IPS-20b (cell line): Measurements from ENCODE around the gene WLS.
"Not testable (repeated sequence)": the region's sequence is repeated elsewhere in the genome, so short reads cannot be mapped to it uniquely, and the experiment has no call there.

Source experiments
- H3K27ac ChIP-seq: one replicate; pipeline ENCODE4 v1.5.1; 2013; ENCODE audit warnings: low read length
- H3K27me3 ChIP-seq: 2 replicates; pipeline ENCODE4 v1.6.1; 2013; ENCODE audit warnings: mild to moderate bottlenecking, low read length, inconsistent platforms; ENCODE audit not compliant: insufficient read depth
- H3K36me3 ChIP-seq: 2 replicates; pipeline ENCODE4 v1.6.1; 2013; ENCODE audit warnings: low read depth, mild to moderate bottlenecking, inconsistent platforms, low read length, moderate library complexity; ENCODE audit not compliant: insufficient read depth
- H3K4me1 ChIP-seq: 2 replicates; pipeline ENCODE4 v1.6.1; 2013; ENCODE audit warnings: mild to moderate bottlenecking, control low read depth, inconsistent platforms, low read length, moderate library complexity; ENCODE audit not compliant: insufficient read depth
- H3K4me3 ChIP-seq: 2 replicates; pipeline ENCODE4 v1.5.1; 2013; ENCODE audit warnings: mild to moderate bottlenecking, low read length, inconsistent platforms
- H3K9ac ChIP-seq: 2 replicates; pipeline ENCODE4 v1.6.1; 2013; ENCODE audit warnings: low read depth, mild to moderate bottlenecking, inconsistent platforms, low read length, moderate library complexity
- H3K9me3 ChIP-seq: 2 replicates; pipeline ENCODE4 v1.6.1; 2013; ENCODE audit warnings: mild to moderate bottlenecking, low read depth, low read length, inconsistent platforms; ENCODE audit not compliant: insufficient read depth

Gene WLS

DNA sequence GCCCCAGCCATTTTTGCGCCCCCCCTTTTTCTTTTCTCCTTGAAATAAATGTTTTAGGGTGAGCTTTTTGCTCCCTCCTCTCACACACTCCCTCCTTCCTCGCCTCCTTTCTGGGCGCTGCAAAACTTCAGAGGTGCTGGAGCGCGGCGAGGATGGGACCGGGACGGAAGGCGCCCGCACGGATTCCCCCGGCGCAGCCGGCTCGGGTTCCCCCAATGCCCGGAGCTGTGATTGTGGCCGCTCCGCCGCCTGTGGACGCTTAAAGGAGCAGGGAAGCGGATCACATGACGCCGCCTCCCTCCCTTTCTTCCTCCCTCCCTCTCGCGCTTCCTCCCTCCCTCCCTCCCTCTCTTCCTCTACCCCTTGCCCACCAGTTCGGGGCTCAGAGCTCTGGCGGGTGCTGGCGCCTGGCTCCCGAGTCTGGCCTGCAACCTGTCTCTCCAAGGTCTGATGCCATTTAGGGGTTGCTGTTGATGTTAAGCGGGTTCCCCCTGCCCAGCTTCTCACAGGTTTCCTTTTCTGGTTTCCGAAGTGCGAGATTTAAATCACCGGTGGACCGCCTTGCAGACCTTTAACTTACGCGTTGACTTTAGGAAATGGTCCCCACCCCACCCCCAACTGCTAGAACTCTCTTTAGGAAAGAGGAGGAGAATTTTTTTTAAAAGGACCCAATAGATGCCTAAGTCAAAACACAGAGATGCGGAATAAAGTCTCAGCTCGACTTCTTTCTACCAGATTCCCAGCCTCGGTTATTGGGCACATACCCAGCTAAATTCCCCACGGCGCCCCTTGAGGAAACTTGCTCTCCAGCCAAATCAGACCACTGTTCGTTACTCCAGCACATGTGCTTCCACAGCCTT is at the start of gene WLS:
TSS of gene WLS (minus strand) at position 235 of the 860 bp plus-strand sequence. CDS start at position 11, 224 bp downstream.
- no peaks in the 10 kb centered on the region; the same call in 1 of the 2 replicates for H3K9me3 ChIP-seq
- H3K27ac ChIP-seq: no peak within 1 kb of the TSS
- peaks cover 100% of the 10 kb centered on the region for H3K27me3 ChIP-seq
- peaks cover 12% of the 10 kb centered on the region for H3K4me1 ChIP-seq
- no peaks in the 10 kb centered on the region for H3K36me3 ChIP-seq
- H3K9ac ChIP-seq: peak within 1 kb of the TSS; percentile 74; the same call in 1 of the 2 replicates
- peak within 1 kb of the TSS; percentile 92 for H3K4me3 ChIP-seq

DNA sequence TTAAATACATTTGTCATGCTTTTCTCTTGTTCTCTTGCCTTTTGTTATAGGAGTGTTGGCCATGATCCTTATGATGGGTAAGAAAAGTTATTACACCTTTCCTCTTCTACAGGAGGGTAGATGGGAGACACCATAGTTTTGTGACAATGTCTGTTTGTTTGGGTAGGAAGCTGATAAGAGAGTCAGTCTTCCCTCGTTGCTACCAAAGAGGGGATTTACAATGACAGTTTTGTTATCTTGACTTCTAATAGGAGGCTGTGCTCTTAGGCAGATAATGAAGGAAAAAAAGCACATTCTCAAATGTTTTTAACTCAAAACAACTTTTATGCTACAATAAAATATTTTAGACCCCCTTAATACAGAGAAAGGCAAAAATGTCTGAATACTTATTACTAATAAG is 48.0 kb upstream of the WLS start:
- Histone ChIP-seq H3K27me3 (peaks cover 45% of the 10 kb centered on the region), H3K4me3 (no peak overlapping the region)

DNA sequence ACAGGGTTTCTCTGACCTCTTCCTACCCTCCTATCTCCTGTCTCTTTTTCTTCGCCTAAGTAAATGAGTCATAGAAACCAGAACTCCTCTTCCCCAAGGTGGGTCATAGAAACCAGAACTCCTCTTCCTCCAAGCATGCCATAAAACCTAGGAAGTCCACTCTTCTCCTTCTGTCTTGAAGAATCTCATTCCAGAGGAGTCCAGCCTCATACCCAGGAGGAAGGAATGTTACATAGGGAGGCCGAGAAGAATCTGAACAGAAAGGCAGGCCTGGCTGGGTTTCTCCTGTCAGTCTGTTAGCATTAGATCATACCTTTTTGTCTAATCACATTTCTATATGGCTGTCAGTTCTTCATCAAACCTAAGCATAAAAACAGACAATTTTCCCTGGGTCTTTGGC is 47.5 kb upstream of the WLS start:
- no peaks in the 10 kb centered on the region for H3K9me3 ChIP-seq
- peaks cover 49% of the 10 kb centered on the region for H3K27me3 ChIP-seq
- H3K36me3 ChIP-seq: no peaks in the 10 kb centered on the region
- H3K4me1 ChIP-seq: peaks cover 21% of the 10 kb centered on the region
- H3K9ac ChIP-seq: no peak overlapping the region
- no peak overlapping the region for H3K4me3 ChIP-seq
- no peak overlapping the region for H3K27ac ChIP-seq

More for the DNA sequence above, 48.0 kb upstream of the WLS start:
- Histone ChIP-seq H3K27ac (no peak overlapping the region), H3K36me3 (no peaks in the 10 kb centered on the region), H3K9ac (no peak overlapping the region), H3K9me3 (no peaks in the 10 kb centered on the region), H3K4me1 (peaks cover 21% of the 10 kb centered on the region)

DNA sequence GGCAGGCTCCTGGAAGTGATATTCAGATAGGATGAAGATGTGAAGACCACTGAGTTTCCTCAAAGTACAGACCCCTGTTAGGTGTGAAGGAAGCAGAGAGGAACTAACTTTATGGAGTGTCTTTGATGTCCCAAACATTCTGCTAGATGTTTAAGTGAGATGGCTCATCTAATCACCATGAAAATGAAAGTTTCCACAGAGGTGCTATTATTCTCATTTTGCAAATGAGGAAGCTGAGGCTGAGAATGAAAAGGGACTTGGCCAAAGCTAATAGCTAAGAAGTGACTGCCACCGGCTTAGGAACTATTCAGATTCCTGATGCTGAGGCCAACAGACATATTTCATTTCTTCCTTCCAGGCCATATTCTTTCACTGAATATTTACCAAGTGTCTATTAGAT is 45.9 kb upstream of the WLS start:
- peaks cover 21% of the 10 kb centered on the region for H3K4me1 ChIP-seq
- no peaks in the 10 kb centered on the region for H3K9me3 ChIP-seq
- peaks cover 65% of the 10 kb centered on the region for H3K27me3 ChIP-seq
- no peak overlapping the region for H3K4me3 ChIP-seq
- no peak overlapping the region for H3K27ac ChIP-seq
- no peaks in the 10 kb centered on the region for H3K36me3 ChIP-seq
- no peak overlapping the region for H3K9ac ChIP-seq

DNA sequence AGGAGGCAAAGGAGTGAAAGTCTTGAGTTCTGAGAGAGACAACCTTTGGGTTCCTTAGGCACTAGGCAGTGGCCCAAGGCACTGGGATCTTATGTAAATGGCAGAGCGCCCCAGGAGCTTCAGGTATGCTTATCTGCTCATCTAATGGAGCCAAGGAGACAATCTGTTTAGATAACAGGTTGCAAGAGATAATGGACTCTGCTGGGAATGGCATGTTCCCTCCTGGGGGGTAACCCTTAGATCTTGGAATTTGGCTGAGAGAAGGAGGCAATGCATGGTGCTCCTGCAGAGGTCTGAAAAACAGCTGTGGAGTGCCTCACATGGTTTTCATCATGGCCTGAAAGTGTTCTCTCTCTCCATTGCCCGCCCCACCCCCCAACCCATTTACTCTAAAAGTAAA is 44.1 kb upstream of the WLS start:
- no peaks in the 10 kb centered on the region for H3K9me3 ChIP-seq
- no peak overlapping the region for H3K9ac ChIP-seq
- no peak overlapping the region for H3K27ac ChIP-seq
- H3K27me3 ChIP-seq: peaks cover 66% of the 10 kb centered on the region
- H3K36me3 ChIP-seq: no peaks in the 10 kb centered on the region
- H3K4me3 ChIP-seq: no peak overlapping the region
- H3K4me1 ChIP-seq: peaks cover 21% of the 10 kb centered on the region

DNA sequence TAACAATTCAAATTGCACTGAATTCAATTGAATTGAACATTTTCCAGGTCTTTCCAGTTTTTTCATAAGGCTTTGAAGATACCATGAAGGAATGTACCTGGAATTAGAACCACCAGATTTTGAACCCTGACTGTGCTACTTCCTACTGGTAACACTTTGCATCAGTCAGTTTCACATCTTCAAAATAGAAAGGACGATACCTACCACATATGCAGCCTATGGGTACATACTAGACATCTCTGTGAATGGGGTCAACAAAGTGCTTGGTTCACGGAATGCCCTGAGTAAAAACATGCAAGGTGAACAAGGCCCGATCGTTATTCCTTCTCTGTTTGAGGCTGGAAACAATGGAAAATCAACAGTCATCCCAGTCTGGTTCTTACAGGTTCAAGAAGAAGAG is 41.2 kb upstream of the WLS start:
- no peaks in the 10 kb centered on the region for H3K36me3 ChIP-seq
- H3K9ac ChIP-seq: no peak overlapping the region

DNA sequence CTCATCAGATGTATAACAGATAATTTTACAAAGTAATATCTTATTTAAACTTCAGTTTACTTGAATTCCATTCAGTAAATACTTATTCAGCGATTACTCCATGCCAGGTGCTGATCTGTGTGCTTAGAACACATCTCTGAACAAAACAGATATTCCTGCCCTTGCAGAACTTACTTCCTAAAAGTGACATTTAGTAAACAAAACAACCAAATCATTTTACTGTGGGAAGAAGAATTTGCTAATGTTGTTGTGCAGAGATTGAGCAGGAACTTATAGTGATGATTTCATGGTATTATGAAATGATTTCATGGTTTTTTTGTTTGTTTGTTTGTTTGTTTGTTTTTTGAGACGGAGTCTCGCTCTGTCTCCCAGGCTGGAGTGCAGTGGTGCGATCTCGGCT is 39.3 kb upstream of the WLS start:
- no peak overlapping the region for H3K27ac ChIP-seq
- no peaks in the 10 kb centered on the region for H3K36me3 ChIP-seq
- H3K4me1 ChIP-seq: peaks cover 4% of the 10 kb centered on the region; the same call in 1 of the 2 replicates
- H3K9me3 ChIP-seq: no peaks in the 10 kb centered on the region
- no peak overlapping the region for H3K4me3 ChIP-seq
- peaks cover 31% of the 10 kb centered on the region for H3K27me3 ChIP-seq
- no peak overlapping the region for H3K9ac ChIP-seq

More for the DNA sequence above, 41.2 kb upstream of the WLS start:
- H3K4me3 ChIP-seq: no peak overlapping the region
- H3K4me1 ChIP-seq: peaks cover 21% of the 10 kb centered on the region
- peaks cover 49% of the 10 kb centered on the region for H3K27me3 ChIP-seq
- no peaks in the 10 kb centered on the region for H3K9me3 ChIP-seq
- H3K27ac ChIP-seq: no peak overlapping the region

DNA sequence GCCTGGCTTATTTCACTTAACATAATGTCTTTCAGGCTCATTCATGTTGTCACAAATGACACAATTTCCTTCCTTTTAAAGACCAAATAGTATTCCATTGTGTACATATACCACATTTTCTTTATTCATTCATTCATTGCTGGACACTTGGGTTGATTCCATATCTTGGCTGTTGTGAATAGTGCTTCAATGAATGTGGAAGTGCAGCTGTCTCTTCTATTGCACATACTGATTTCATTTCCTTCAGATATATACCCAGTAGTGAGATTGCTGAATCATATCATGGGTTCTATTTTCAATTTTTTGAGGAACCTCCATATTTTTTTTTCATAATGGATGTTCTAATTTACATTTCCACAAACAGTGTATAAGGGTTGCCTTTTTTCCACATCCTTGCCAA is 38.6 kb upstream of the WLS start:
- Histone ChIP-seq H3K27me3 (peaks cover 28% of the 10 kb centered on the region), H3K27ac (no peak overlapping the region), H3K9me3 (no peaks in the 10 kb centered on the region), H3K36me3 (no peaks in the 10 kb centered on the region), H3K9ac (no peak overlapping the region), H3K4me1 (peaks cover 1% of the 10 kb centered on the region; the same call in 1 of the 2 replicates), H3K4me3 (no peak overlapping the region)

DNA sequence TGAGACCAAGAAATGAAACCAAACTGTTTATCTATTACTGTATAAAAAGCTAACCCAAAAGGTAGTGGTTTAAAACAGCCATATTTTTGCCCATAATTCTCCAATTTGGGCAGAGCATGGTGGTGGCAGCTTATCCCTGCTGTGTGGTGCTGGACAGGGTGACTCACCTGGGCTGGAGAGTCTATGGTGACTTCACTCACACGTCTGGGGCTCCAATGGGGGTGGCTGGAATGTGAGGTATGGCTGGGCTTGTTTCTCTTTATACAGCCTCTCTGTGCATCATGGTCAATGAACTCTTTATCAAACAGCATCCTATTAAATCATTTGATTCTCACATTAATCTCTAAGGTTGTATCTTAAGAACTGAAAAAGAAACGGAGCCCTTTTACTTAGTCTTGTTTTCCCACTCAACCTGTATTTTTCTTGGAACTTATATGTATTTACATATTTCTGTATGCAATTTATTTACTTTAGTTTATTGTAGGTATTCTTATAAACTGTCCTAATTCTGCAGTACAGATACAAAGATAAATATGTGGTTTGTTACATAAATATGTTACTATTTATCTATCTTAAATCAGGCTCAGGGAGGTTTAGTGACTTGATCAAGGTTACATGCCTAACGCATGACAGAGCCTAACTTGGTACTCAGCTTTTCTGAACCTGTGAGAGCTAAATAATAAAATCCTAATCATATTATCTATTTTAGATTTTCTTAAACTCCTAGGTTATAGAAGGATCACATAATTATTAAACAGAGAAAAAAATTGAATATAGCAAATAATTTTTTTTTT is 37.5 kb upstream of the WLS start:
- no peak overlapping the region for H3K9ac ChIP-seq
- no peaks in the 10 kb centered on the region for H3K9me3 ChIP-seq
- no peaks in the 10 kb centered on the region for H3K36me3 ChIP-seq
- peaks cover 17% of the 10 kb centered on the region for H3K27me3 ChIP-seq
- no peak overlapping the region for H3K4me3 ChIP-seq
- H3K27ac ChIP-seq: no peak overlapping the region
- no peaks in the 10 kb centered on the region for H3K4me1 ChIP-seq

DNA sequence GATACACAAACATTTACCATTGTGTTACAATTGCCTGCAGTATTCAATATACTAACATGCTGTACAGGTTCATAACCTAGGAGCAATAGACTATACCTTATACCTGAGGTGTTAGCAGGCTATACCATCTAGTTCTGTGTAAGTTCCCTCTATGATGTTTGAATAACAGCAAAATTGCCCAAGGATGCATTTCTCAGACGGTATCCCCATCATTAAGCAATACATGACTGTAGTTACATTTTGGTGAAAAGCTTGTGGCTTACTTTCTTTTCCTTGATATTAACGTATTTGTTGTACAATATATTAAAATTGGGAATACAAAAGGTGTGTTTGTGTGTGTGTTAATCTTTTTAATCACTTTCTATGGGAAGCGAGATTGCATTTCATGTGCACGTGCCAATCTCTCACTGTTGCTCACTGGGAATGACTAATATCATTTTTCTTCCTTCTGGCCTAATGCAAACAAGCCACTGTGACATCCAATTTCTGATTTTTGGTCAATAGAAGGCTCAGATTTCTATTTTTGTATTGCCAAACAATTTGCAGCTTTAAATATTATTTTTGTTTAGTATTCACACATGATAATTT is 36.7 kb upstream of the WLS start:
- Histone ChIP-seq H3K27me3 (peaks cover 8% of the 10 kb centered on the region), H3K9me3 (no peaks in the 10 kb centered on the region), H3K36me3 (no peaks in the 10 kb centered on the region), H3K4me3 (no peak overlapping the region), H3K27ac (no peak overlapping the region), H3K9ac (no peak overlapping the region), H3K4me1 (no peaks in the 10 kb centered on the region)

DNA sequence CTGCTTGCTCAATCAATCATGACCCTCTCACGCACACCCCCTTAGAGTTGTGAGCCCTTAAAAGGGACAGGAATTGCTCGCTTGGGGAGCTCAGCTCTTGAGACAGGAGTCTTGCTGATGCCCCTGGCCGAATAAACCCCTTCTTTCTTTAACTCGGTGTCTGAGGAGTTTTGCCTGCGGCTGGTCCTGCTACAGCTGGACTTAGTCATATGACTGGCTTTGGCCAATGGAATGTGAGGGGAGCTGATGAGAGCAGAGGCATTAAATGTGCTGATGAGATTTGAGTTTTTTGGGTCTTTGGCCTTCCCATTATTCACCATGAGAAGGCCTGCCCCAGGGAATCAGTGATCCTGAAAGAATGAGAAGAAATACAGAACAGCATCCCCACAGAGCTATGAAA is 24.5 kb upstream of the WLS start:
- not testable (repeated sequence) for H3K36me3 ChIP-seq, H3K9me3 ChIP-seq, H3K4me3 ChIP-seq, H3K27ac ChIP-seq, H3K4me1 ChIP-seq, H3K9ac ChIP-seq, H3K27me3 ChIP-seq
